ENCODE data around the gene HBZ.
"Not testable (repeated sequence)": the region's sequence is repeated elsewhere in the genome, so short reads cannot be mapped to it uniquely, and the experiment has no call there.

HBZ gene

GRCh38 chr16:152141-153128 lies at the start of gene HBZ:
TSS of gene HBZ (plus strand) at chr16:152644. CDS start at chr16:152910, 266 bp downstream.
- FAIRE-seq, result no peak
- DNase-seq (ENCODE audit: low spot score), result no peak

DNA sequence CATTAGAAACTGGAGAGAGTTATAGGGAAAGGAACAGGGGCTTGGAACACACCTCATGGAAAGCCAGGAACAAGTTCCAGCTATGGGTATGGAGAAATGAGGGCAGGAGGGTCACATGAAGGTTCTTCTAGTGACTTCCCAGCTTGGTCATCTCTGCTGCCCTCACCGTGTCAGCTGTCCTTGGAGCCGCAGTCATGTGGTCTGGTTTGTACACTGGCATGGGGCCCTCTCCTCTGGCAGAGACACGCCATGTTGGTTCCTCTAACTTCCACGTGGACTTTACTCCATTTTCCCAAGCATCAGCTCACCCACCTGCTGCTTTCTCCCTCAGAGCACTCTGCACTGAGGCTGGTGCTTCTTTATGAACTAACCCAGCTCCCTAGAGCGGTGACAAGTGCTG lies 48.1 kb upstream of the HBZ start:
- DNase-seq (ENCODE audit: low spot score), result no peak
- FAIRE-seq, result no peak

DNA sequence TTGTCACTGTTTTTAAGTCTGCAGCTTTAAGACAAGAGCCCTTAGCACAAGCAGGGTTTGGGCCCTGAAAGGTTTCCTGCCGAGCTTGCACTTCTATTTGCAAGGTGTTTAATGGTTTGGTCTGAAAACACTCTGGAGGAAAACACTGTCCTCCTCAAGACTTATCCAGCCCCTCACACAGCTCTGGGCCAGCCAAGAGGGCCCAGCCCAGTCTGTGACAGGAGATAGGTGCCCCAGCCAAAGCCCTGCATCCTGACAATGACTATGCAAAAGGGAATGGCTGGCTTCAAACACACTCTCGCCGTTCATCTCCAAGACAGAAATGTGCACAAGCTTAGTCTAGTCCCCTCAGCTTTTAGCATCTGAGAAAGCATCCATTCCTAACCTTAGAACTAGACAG lies 47.5 kb upstream of the HBZ start:
- FAIRE-seq (no peak), DNase-seq (ENCODE audit: low spot score) (no peak)

DNA sequence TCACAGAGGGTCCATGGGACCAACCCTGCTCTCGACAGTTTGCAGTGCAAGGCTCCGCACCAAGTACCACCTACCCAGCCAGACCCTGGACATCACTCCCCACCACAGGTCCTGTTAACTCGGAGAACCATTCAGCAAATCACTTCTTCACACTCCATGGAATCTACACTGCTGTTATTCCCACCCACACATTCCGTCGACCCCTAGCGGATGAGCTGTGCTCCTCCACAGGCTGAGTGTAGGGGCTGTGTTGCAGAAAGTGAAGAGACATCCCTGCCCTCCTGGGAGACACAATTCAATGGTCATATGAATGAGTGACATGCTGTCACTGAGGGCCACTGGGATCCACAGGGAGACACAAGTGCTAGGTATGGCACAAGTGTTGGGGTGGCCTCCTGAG lies 46.9 kb upstream of the HBZ start:
- DNase-seq (ENCODE audit: low spot score), result no peak
- no peak for FAIRE-seq

GRCh38 chr16:106623-107324 lies 45.7 kb upstream of the HBZ start:
- FAIRE-seq (no peak), DNase-seq (ENCODE audit: low spot score) (peak; percentile 70)

DNA sequence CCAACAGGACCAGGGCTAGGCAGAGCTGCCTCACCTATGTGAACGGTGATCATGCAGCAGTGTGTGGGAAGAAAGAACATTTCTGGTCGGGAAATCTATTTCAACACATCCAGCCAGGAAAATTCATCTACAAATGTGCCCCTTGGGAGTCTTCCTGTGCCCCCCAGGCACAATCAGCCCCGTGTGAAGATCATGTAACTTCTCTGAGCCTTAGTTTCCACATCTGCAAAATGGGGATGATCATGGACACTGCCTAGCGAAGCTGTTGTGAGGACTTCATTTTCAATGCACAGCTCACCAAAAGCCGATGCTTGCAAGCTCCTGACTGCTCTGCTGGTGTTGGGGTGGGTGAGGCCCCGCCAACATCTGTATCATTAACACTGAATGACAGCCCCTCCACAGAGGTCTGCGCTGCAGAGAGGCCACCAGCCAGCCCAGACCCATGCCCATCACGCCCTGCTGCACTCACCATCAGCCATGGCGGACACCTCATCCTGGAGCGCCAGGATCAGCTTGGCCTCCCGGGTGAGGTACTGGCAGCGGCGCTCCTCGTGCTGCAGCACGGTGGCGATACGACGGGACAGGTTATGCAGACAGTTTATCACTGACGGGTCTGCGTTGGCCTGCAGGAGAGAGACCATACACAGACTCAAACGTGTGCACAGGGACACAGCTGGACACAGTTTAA lies 40.1 kb upstream of the HBZ start:
- no peak for FAIRE-seq
- DNase-seq (ENCODE audit: low spot score), result no peak

DNA sequence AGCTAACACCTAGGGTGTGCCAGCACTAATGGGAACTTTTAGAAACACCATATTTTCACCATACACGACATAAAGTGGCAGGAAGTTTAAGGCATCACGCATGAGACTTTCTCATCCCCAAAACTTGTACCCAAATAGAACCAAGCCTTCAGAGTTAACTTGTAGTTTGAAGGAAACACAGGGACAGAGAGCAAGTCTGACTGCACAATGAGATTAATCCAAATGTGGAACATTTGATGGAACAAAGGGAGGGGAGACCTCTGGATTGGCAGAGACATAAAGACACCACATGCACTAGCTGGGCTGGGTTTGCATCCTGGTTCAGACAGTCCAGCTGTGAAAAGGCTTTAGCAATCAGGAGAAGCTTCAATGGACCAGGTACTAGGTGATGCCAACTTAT lies 38.1 kb upstream of the HBZ start:
- no peak for DNase-seq (ENCODE audit: low spot score)
- no peak for FAIRE-seq

DNA sequence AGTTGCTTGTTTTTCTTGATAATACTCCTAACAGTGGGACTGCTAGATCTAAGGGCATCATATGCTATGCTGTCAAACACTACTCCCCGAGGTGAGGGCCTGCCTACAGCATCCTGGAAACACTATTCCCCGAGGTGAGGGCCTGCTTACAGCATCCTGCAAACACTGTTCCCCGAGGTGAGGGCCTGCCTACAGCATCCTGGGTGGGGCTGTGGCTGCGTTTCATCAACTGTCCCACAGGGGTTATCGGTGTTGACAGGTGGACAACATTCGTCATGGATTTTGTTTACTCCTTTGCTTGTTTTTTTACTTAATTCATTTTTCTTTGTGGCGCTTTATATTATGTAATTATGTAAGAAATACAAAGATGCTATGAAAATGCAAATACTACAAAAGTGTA lies 36.4 kb upstream of the HBZ start:
- FAIRE-seq, result no peak
- DNase-seq (ENCODE audit: low spot score), result no peak

DNA sequence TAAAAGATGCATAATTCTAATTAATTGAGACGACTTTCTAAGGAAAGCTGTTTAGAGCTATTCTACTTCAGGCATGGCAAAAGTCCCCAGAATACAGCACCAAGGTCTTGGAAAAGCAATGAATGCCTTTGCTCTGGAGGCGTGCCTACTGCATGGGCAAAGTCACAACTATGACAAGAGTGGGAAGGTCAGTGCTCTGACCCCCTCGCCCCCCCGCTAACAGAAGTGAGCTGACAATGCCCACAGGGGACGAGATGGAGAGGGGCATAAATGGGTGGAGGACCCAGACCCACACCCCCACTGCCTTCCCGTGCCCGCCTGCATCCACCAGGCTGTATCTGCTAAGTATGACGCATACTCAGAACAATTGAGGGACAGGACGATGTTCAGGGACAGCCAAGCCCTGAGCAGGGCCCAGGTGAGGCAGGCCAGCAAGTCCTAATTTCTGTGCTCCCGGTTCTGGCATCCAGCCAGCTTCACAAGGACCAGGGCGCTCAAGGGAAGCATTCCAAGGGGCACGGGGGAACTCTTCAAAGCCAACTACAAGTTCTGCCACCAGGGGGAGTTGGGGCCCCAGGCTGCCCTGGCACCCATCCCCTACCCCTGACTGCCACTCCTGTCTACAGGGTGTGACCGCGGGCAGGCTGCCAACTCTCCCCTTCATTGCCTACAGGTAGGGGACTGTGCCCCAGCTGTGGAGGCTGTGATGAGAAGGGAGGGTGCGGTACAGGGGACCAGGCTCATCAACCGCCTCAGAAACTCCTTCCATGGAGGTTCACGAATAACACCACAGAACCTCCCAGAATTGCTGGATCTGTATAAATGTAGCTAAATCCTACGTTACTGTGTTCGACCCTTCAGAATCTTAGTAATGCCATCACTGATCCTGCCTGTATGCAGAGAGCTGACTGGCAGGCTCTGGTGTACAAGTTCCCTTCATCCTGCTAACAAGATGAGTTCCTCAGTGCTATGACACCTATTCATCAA lies 34.8 kb upstream of the HBZ start:
- DNase-seq (ENCODE audit: low spot score) (peak; percentile 70), FAIRE-seq (no peak)

DNA sequence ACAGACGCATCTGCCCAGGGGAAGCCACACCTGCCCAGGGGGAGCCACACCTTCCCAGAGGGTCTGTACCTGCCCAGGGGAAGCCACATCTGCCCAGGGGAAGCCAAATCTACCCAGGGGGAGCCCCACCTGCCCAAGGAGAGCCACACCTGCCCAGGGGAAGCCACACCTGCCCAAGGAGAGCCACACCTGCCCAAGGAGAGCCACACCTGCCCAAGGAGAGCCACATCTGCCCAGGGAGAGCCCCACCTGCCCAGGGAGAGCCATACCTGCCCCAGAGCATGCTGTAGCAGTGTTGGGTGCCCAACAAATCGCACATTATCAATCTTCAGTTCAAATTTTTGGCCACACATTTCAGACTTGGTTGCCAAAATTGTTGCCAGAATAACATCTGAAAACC lies 33.6 kb upstream of the HBZ start:
- FAIRE-seq, result no peak
- DNase-seq (ENCODE audit: low spot score), result no peak

GRCh38 chr16:119295-119694 lies 33.1 kb upstream of the HBZ start:
- no peak for FAIRE-seq
- DNase-seq (ENCODE audit: low spot score), result no peak

DNA sequence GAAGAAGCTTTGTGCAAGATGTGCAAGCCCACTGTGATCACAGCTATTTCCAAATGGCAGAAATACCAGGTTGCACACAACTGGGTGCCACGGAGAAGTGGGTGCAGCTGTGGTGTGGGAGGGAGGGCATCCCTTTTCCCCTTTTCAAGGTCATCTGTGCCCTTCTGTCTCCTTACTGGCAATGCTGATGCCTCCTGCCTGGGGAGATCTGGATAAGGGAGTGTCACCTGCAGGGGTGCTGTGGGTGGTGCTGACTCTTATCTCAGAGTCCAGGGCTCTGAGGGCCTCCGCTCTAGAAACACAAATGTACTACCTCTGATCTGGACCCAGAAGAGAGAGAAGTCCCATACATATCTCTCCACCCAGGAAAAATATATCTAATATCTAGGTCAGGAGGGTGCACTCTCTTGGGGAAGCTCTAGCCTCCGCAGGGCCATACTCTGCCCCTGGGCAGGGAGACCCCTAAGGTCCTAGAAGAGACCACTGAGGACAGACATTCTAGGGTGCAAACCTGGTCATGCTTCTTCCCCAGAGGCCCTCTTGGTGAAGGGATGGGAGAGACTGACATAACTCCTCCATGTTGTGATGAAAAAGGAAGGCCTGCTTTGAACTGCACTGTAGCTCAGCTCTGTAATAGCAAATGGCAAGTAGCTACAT lies 32.5 kb upstream of the HBZ start:
- no peak for FAIRE-seq

GRCh38 chr16:120756-121155 lies 31.7 kb upstream of the HBZ start:
- DNase-seq (ENCODE audit: low spot score) (no peak), FAIRE-seq (no peak)

More for the DNA sequence above, 32.5 kb upstream of the HBZ start:
- DNase-seq (ENCODE audit: low spot score), result no peak

DNA sequence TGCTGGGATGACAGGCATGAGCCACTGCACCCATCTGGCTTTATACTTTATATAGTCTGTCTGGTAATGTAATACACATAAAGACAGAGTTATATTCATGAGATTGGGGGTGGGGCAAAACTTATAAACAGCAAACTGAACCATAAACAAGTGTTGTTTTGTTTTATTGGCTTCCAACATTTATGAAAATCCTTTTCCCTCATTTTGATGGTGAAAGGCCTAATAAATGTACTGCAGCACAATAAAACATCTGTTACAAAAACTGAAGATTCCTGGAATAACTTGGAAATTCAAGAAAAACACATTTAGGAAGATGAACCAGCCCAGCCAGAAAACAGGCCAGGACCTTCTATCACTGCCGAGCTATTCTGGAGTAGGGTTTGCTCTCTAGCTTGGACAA lies 30.1 kb upstream of the HBZ start:
- DNase-seq (ENCODE audit: low spot score) (no peak), FAIRE-seq (no peak)

- DNase-seq (ENCODE audit: low spot score); FAIRE-seq: not testable (repeated sequence)
Observed at GRCh38 chr16:123558-124350, 28.7 kb upstream of the HBZ start.

DNA sequence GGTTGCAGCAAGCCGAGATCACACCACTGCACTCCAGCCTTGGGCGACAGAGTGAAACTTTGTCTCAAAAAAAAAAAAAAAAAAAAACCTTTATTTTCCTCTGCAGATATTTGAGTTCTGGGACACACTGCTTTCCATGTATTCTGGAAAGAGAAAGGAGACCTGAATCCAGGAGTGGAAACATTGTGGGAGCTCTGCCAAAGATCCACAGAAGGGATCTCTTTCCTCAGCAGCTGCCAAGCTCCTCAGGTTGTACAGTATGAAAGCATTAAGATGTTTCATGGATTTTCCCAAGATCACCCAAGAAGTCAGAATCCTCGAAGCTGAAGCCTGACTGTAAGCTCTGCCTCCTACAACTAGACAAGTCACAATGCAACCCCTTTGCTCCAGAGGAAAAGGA lies 27.4 kb upstream of the HBZ start:
- FAIRE-seq (no peak), DNase-seq (ENCODE audit: low spot score) (no peak)

GRCh38 chr16:129075-129474 lies 23.4 kb upstream of the HBZ start:
- DNase-seq (ENCODE audit: low spot score) (no peak), FAIRE-seq (no peak)

DNA sequence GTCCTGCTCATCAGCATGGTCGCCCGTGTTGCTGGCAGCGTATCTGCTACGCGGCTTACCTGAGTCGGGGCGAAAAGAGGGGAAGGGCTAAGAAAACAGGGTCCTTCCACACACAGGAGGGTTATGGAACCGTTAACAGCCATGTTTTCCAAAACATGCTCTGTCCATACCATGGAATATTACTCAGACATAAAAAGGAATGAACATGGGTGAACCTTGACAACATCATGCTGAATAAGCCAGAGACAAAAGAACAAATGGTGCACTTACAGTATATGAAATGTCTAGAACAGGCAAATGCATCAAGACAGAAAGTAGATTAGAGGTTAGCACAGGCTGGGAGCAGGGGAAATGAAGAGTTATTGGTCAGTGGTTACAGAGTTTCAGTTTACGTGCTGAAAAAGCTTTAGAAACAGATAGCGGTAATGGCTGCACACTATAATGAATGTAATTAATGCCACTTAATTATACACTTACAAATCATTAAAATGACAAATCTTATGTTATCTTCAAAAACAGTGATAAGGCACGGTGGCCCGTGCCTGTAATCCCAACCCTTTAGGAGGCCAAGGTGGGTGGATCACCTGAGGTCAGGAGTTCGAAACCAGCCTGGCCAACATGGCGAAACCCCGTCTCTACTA lies 21.8 kb upstream of the HBZ start:
- no peak for DNase-seq (ENCODE audit: low spot score)
- no peak for FAIRE-seq

GRCh38 chr16:132120-132519 lies 20.3 kb upstream of the HBZ start:
- no peak for DNase-seq (ENCODE audit: low spot score)
- FAIRE-seq, result no peak

Measured in urothelium cell line (cell line).